CD4-positive, CD25-positive, alpha-beta regulatory T cell (primary cell): ENCODE data around the gene SEMA3G. TPM values are rescaled to one million over a fixed set of nuclear protein-coding genes. Genes with fewer than 3 reads are reported as not detected.

ENCODE experiments used
- ATAC-seq, 2 donors: fragments of 150-1000 bp; cut with Tn5 transposase; one replicate each; pipeline ENCODE4 v1.10.0; 2021; ENCODE audit warnings: low read depth in 2 of 2, moderate number of reproducible peaks in 2 of 2, moderate library complexity in 1 of 2
- DNase-seq, 3 donors: peaks; one replicate each; pipeline versions ENCODE4 v3.0.0 to v3.0.0-alpha.2; 2012 to 2022; ENCODE audit warnings: mixed read lengths in 1 of 3
- H3K27ac ChIP-seq: one replicate; pipeline ENCODE4 v1.7.0; 2013; ENCODE audit warnings: mild to moderate bottlenecking, low read length; ENCODE audit not compliant: insufficient read depth, poor library complexity, severe bottlenecking
- H3K27me3 ChIP-seq: one replicate; pipeline ENCODE4 v1.7.0; 2013; ENCODE audit warnings: low read length; ENCODE audit not compliant: control insufficient read depth, insufficient read depth
- H3K36me3 ChIP-seq: one replicate; pipeline ENCODE4 v1.7.0; 2013; ENCODE audit warnings: mild to moderate bottlenecking, low read length, moderate library complexity; ENCODE audit not compliant: control insufficient read depth, insufficient read depth
- H3K4me1 ChIP-seq: 2 replicates; pipeline ENCODE4 v1.7.0; 2013; ENCODE audit warnings: mild to moderate bottlenecking, low read length; ENCODE audit not compliant: insufficient read depth, control insufficient read depth, poor library complexity, severe bottlenecking
- H3K4me3 ChIP-seq: one replicate; pipeline ENCODE4 v1.7.0; 2013; ENCODE audit warnings: low read depth, mild to moderate bottlenecking, low read length, moderate library complexity
- H3K9me3 ChIP-seq, 2 experiments: 1 replicate in 1 of 2; 2 replicates in 1 of 2; pipeline ENCODE4 v1.7.0; 2013; ENCODE audit warnings: low read length in 2 of 2, mild to moderate bottlenecking in 1 of 2, moderate library complexity in 1 of 2; ENCODE audit not compliant: control insufficient read depth in 2 of 2
- H3K27ac Mint-ChIP-seq, 3 donors: one replicate each; pipeline ENCODE4 v1.8.0; 2020 to 2022; ENCODE audit warnings: mild to moderate bottlenecking in 3 of 3, mixed read lengths in 3 of 3, moderate library complexity in 2 of 3
- H3K27me3 Mint-ChIP-seq: one replicate; pipeline ENCODE4 v1.8.0; 2022; ENCODE audit warnings: mild to moderate bottlenecking, mixed read lengths
- H3K36me3 Mint-ChIP-seq: one replicate; pipeline ENCODE4 v1.8.0; 2020; ENCODE audit warnings: mixed read lengths
- H3K4me1 Mint-ChIP-seq, 4 donors: one replicate each; pipeline ENCODE4 v1.8.0; 2020 to 2022; ENCODE audit warnings: mixed read lengths in 4 of 4, mild to moderate bottlenecking in 1 of 4
- H3K4me3 Mint-ChIP-seq, 4 donors: one replicate each; pipeline ENCODE4 v1.8.0; 2020 to 2022; ENCODE audit warnings: mild to moderate bottlenecking in 4 of 4, mixed read lengths in 4 of 4, moderate library complexity in 3 of 4
- H3K9me3 Mint-ChIP-seq, 7 donors: one replicate each; pipeline ENCODE4 v1.8.0; 2020 to 2022; ENCODE audit warnings: mixed read lengths in 7 of 7, mild to moderate bottlenecking in 3 of 7, moderate library complexity in 2 of 7
- polyA plus RNA-seq, 4 donors: library from polyadenylated mRNA; unstranded; fragments of 300-500 nt; fragmentation: Illumina TruSeq; gene quantifications; one replicate each; pipeline ENCODE4 v1.2.3, GENCODE V29; 2021
- total RNA-seq: library from RNA; stranded (reverse); gene quantifications from one replicate; pipeline ENCODE4 v1.2.3, GENCODE V29; 2022

The SEMA3G gene
- total and polyA plus RNA-seq, 5 donors from 2014 or later: 3.2 to 33.1 (median 3.7) TPM

- Mint-ChIP-seq H3K27ac (no peak overlapping the region), H3K36me3 (no peaks in the 10 kb centered on the region), H3K9me3 (no peaks in the 10 kb centered on the region), H3K27me3 (no peaks in the 10 kb centered on the region), H3K4me1 (peaks cover 0 to 25% (median 9%) of the 10 kb centered on the region in 4 donors), H3K4me3 (no peak overlapping the region)
- Histone ChIP-seq H3K4me3 (no peak overlapping the region), H3K27me3 (no peaks in the 10 kb centered on the region), H3K9me3 (no peaks in the 10 kb centered on the region), H3K4me1 (peaks cover 32% of the 10 kb centered on the region), H3K27ac (no peak overlapping the region), H3K36me3 (peaks cover 11% of the 10 kb centered on the region)
- no peak for DNase-seq
- ATAC-seq: no peak
These were observed 3.1 kb downstream of the SEMA3G start for GRCh38 chr3:52441772-52442332.

- Histone ChIP-seq H3K27me3 (no peaks in the 10 kb centered on the region), H3K27ac (no peak overlapping the region), H3K9me3 (no peaks in the 10 kb centered on the region), H3K4me1 (peaks cover 26% of the 10 kb centered on the region), H3K4me3 (no peak overlapping the region), H3K36me3 (peaks cover 11% of the 10 kb centered on the region)
- ATAC-seq (no peak), DNase-seq (no peak)
- Mint-ChIP-seq H3K36me3 (no peaks in the 10 kb centered on the region), H3K27me3 (no peaks in the 10 kb centered on the region), H3K4me1 (peaks cover 0 to 18% (median 7%) of the 10 kb centered on the region in 4 donors), H3K27ac (no peak overlapping the region), H3K4me3 (peak overlapping the region in 2 of 4 donors; percentile 25 to 47), H3K9me3 (no peaks in the 10 kb centered on the region)
These were observed 3.7 kb downstream of the SEMA3G start for GRCh38 chr3:52441091-52441771.

DNA sequence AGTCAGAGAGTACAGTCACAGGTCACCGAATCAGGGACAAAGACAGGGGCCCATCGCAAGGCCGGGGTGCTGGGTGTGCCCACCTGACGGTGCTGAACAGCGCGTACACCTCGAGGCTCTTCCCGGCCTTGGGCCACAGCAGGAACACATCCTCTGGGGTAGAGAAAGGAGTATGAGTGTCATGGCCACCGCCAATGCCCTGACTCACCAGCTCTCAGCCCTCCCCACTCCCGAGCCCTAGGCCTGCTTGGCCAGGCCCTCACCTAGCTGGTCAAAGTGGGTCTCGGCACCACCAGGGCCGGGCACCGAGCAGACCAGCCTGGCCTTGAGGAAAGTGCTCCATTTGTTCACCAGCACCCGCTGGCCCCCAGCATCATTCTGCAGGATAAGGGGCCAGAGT is 4.2 kb downstream of the SEMA3G start:
- Histone ChIP-seq H3K36me3 (peaks cover 11% of the 10 kb centered on the region), H3K9me3 (no peaks in the 10 kb centered on the region), H3K4me3 (no peak overlapping the region), H3K27ac (no peak overlapping the region), H3K27me3 (no peaks in the 10 kb centered on the region), H3K4me1 (peaks cover 26% of the 10 kb centered on the region)
- no peaks in the 10 kb centered on the region for H3K36me3 Mint-ChIP-seq
- H3K4me1 Mint-ChIP-seq: peaks cover 0 to 17% (median 8%) of the 10 kb centered on the region in 4 donors
- ATAC-seq (no peak), DNase-seq (no peak)
- H3K9me3 Mint-ChIP-seq: no peaks in the 10 kb centered on the region
- no peak overlapping the region for H3K27ac Mint-ChIP-seq
- no peaks in the 10 kb centered on the region for H3K27me3 Mint-ChIP-seq
- no peak overlapping the region for H3K4me3 Mint-ChIP-seq

- Mint-ChIP-seq H3K4me3 (no peak overlapping the region), H3K27me3 (no peaks in the 10 kb centered on the region), H3K27ac (no peak overlapping the region), H3K9me3 (no peaks in the 10 kb centered on the region), H3K36me3 (no peaks in the 10 kb centered on the region), H3K4me1 (peaks cover 0 to 14% (median 6%) of the 10 kb centered on the region in 4 donors)
- H3K27me3 ChIP-seq: no peaks in the 10 kb centered on the region
- H3K27ac ChIP-seq: no peak overlapping the region
- H3K4me3 ChIP-seq: no peak overlapping the region
- H3K36me3 ChIP-seq: peaks cover 11% of the 10 kb centered on the region
- H3K9me3 ChIP-seq: no peaks in the 10 kb centered on the region
- no peak for DNase-seq
- H3K4me1 ChIP-seq: peaks cover 22% of the 10 kb centered on the region
- ATAC-seq: no peak
These were observed 4.7 kb downstream of the SEMA3G start for GRCh38 chr3:52440249-52440551.

- Histone ChIP-seq H3K9me3 (no peaks in the 10 kb centered on the region), H3K27ac (no peak overlapping the region), H3K4me3 (no peak overlapping the region), H3K4me1 (peaks cover 19% of the 10 kb centered on the region), H3K36me3 (peaks cover 11% of the 10 kb centered on the region), H3K27me3 (no peaks in the 10 kb centered on the region)
- no peaks in the 10 kb centered on the region for H3K27me3 Mint-ChIP-seq
- ATAC-seq: no peak
- no peaks in the 10 kb centered on the region for H3K9me3 Mint-ChIP-seq
- no peak overlapping the region for H3K27ac Mint-ChIP-seq
- no peak for DNase-seq
- H3K36me3 Mint-ChIP-seq: no peaks in the 10 kb centered on the region
- peaks cover 0 to 14% (median 6%) of the 10 kb centered on the region in 4 donors for H3K4me1 Mint-ChIP-seq
- H3K4me3 Mint-ChIP-seq: no peak overlapping the region
These were observed 5.3 kb downstream of the SEMA3G start for GRCh38 chr3:52439426-52440248.

DNA sequence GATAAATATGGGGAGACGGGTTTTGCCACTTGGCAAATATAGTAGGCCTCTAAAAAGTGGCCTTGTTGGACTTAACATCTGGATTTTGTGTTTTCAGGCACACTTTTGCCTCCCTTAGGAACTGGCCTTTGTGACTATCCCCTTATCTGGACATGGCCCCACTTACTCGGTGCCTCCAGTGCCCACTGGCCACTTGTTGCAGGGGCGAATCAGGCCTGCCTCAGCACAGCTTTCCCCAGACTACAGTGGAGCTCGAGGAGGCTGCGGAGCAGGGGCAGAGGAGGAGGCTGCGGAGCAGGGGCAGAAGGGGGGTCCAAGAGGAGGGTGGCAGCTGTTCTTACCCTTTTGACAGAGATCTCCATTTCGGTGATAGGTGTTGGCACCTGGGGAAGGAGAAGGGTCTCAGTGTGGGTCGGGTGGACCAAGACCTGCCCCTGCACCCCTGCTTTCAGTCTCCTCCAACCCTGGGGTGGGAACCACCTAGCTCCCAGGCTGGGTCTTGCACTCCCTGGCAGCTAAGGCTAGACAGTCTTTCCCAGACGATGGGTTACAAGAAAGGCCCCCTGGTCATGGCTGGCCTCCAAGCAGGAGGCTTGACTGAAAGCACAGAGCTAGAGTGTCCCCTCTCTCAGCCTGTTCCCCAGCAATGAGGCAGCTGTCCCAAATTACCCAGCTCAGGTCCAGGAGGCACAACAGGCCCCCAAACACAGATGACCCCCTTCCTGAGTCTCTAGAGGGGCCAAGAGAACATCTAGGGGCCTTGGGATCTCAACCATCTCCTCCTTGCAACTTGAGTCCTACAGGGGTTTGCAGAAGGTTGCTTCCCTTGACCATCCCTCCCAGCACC is 6.1 kb downstream of the SEMA3G start:
- no peaks in the 10 kb centered on the region for H3K27me3 Mint-ChIP-seq
- no peaks in the 10 kb centered on the region for H3K36me3 Mint-ChIP-seq
- peaks cover 0 to 21% (median 8%) of the 10 kb centered on the region in 4 donors for H3K4me1 Mint-ChIP-seq
- Histone ChIP-seq H3K4me3 (no peak overlapping the region), H3K27me3 (no peaks in the 10 kb centered on the region), H3K36me3 (peaks cover 11% of the 10 kb centered on the region), H3K27ac (no peak overlapping the region), H3K4me1 (peaks cover 20% of the 10 kb centered on the region), H3K9me3 (no peaks in the 10 kb centered on the region)
- no peaks in the 10 kb centered on the region for H3K9me3 Mint-ChIP-seq
- H3K27ac Mint-ChIP-seq: no peak overlapping the region
- DNase-seq: no peak
- no peak overlapping the region for H3K4me3 Mint-ChIP-seq
- no peak for ATAC-seq

DNA sequence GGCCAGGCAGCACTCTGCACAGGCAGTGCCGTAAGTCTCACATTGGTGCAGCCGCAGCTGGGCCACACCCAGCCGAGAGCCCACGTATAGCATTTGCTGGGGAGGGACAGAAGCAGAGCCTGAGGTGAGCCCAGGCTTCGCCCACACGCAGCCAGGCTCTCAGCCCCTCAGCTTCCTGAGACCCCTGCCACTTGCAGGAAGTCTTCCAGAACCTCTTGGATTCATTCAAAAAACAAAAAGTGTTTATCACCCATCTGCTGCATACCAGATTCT is 6.9 kb downstream of the SEMA3G start:
- H3K4me1 Mint-ChIP-seq: peaks cover 0 to 28% (median 13%) of the 10 kb centered on the region in 4 donors
- no peaks in the 10 kb centered on the region for H3K27me3 ChIP-seq
- H3K27ac Mint-ChIP-seq: peak overlapping the region in 1 of 3 donors; percentile 62

More for the DNA sequence above, 6.9 kb downstream of the SEMA3G start:
- Mint-ChIP-seq H3K4me3 (no peak overlapping the region), H3K27me3 (no peaks in the 10 kb centered on the region), H3K9me3 (no peaks in the 10 kb centered on the region), H3K36me3 (no peaks in the 10 kb centered on the region)
- H3K4me3 ChIP-seq: no peak overlapping the region
- no peak overlapping the region for H3K27ac ChIP-seq
- H3K9me3 ChIP-seq: no peaks in the 10 kb centered on the region
- ATAC-seq (no peak), DNase-seq (no peak)
- H3K36me3 ChIP-seq: peaks cover 11% of the 10 kb centered on the region
- H3K4me1 ChIP-seq: peaks cover 20% of the 10 kb centered on the region
